SK-N-SH treated with all-trans-retinoic acid at 6 μM for 48 hours (cell line): ENCODE results near the gene SYNGR1.

Source experiments
- ATAC-seq: fragments of 200-7000 bp; cut with Tn5 transposase; 3 replicates; pipeline ENCODE4 v1.9.1; 2020; ENCODE audit warnings: mild to moderate bottlenecking, moderate library complexity
- BACH2 ChIP-seq: fragments of 250-450 bp; sonication (Bioruptor Pico); IDR thresholded peaks from 2 replicates; pipeline ENCODE4 v1.9.0; 2021; ENCODE audit warnings: mild to moderate bottlenecking, borderline replicate concordance
- CREB5 ChIP-seq: fragments of 250-450 bp; sonication (Bioruptor Pico); IDR thresholded peaks from 2 replicates; pipeline ENCODE4 v1.5.1; 2020; ENCODE audit warnings: low read depth, mild to moderate bottlenecking, moderate library complexity
- CSDC2 ChIP-seq: fragments of 250-450 bp; sonication (Bioruptor Pico); IDR thresholded peaks from 2 replicates; pipeline ENCODE4 v1.5.0; 2020; ENCODE audit warnings: mild to moderate bottlenecking, moderate library complexity
- CSRNP3 ChIP-seq: fragments of 250-450 bp; sonication (Bioruptor Pico); IDR thresholded peaks from 2 replicates; pipeline ENCODE4 v1.5.1; 2021; ENCODE audit warnings: mild to moderate bottlenecking, moderate library complexity
- ESRRG ChIP-seq: fragments of 250-450 bp; sonication (Bioruptor Pico); IDR thresholded peaks from 2 replicates; pipeline ENCODE4 v1.6.1; 2021; ENCODE audit warnings: mild to moderate bottlenecking
- GLIS3 ChIP-seq: fragments of 250-450 bp; sonication (Bioruptor Pico); IDR thresholded peaks from 2 replicates; pipeline ENCODE4 v1.5.0; 2020; ENCODE audit warnings: mild to moderate bottlenecking, moderate library complexity
- ISL1 ChIP-seq: fragments of 250-450 bp; sonication (Bioruptor Pico); IDR thresholded peaks from 2 replicates; pipeline ENCODE4 v2.1.2; 2022; ENCODE audit warnings: mild to moderate bottlenecking, moderate library complexity
- OSR1 ChIP-seq: fragments of 250-450 bp; sonication (Bioruptor Pico); IDR thresholded peaks from 2 replicates; pipeline ENCODE4 v1.8.0; 2022; ENCODE audit warnings: moderate library complexity, mild to moderate bottlenecking, inconsistent platforms
- POU6F1 ChIP-seq: fragments of 250-450 bp; sonication (Bioruptor Pico); IDR thresholded peaks from 2 replicates; pipeline ENCODE4 v1.8.0; 2021; ENCODE audit warnings: low read depth, mild to moderate bottlenecking, moderate library complexity, borderline replicate concordance
- PPARA ChIP-seq: fragments of 250-450 bp; sonication (Bioruptor Pico); IDR thresholded peaks from 2 replicates; pipeline ENCODE4 v1.5.0; 2020; ENCODE audit warnings: mild to moderate bottlenecking, borderline replicate concordance
- RARB ChIP-seq: fragments of 250-450 bp; sonication (Bioruptor Pico); IDR thresholded peaks from 2 replicates; pipeline ENCODE4 v1.8.0; 2021; ENCODE audit warnings: mild to moderate bottlenecking, moderate library complexity
- SNAI2 ChIP-seq: fragments of 250-450 bp; sonication (Bioruptor Pico); IDR thresholded peaks from 2 replicates; pipeline ENCODE4 v1.5.0; 2020; ENCODE audit warnings: mild to moderate bottlenecking, moderate library complexity
- TCF4 ChIP-seq: fragments of 250-450 bp; sonication (Bioruptor Pico); IDR thresholded peaks from 2 replicates; pipeline ENCODE4 v1.8.0; 2021; ENCODE audit warnings: mild to moderate bottlenecking, moderate library complexity, borderline replicate concordance
- TOX ChIP-seq: fragments of 250-450 bp; sonication (Bioruptor Pico); IDR thresholded peaks from 2 replicates; pipeline ENCODE4 v1.8.0; 2021; ENCODE audit warnings: mild to moderate bottlenecking, moderate library complexity, borderline replicate concordance
- TSHZ2 ChIP-seq: fragments of 250-450 bp; sonication (Bioruptor Pico); IDR thresholded peaks from 2 replicates; pipeline ENCODE4 v1.5.0; 2020; ENCODE audit warnings: mild to moderate bottlenecking, moderate library complexity
- ZC3H10 ChIP-seq: fragments of 250-450 bp; sonication (Bioruptor Pico); IDR thresholded peaks from 2 replicates; pipeline ENCODE4 v1.5.1; 2021; ENCODE audit warnings: mild to moderate bottlenecking, moderate library complexity
- ZFP3 ChIP-seq: fragments of 250-450 bp; sonication (Bioruptor Pico); IDR thresholded peaks from 2 replicates; pipeline ENCODE4 v1.5.0; 2020; ENCODE audit warnings: mild to moderate bottlenecking, moderate library complexity
- ZFP30 ChIP-seq: fragments of 450-650 bp; formaldehyde crosslinking; IDR thresholded peaks from 2 replicates; pipeline ENCODE4 v1.5.0; 2022; ENCODE audit warnings: mild to moderate bottlenecking, moderate library complexity
- ZNF565 ChIP-seq: fragments of 450-650 bp; formaldehyde crosslinking; conservative IDR thresholded peaks from 2 replicates; pipeline ENCODE4 v1.5.0; 2020; ENCODE audit warnings: low read depth, mild to moderate bottlenecking, moderate library complexity
- ZNF70 ChIP-seq: fragments of 450-650 bp; formaldehyde crosslinking; IDR thresholded peaks from 2 replicates; pipeline ENCODE4 v1.5.0; 2020; ENCODE audit warnings: mild to moderate bottlenecking, moderate library complexity
- TF ChIP-seq, protein P1 (sequence below): fragments of 250-450 bp; sonication (Bioruptor Pico); IDR thresholded peaks from 2 replicates; pipeline ENCODE4 v1.8.0; 2020; ENCODE audit warnings: mild to moderate bottlenecking, moderate library complexity, borderline replicate concordance

SYNGR1 gene

DNA sequence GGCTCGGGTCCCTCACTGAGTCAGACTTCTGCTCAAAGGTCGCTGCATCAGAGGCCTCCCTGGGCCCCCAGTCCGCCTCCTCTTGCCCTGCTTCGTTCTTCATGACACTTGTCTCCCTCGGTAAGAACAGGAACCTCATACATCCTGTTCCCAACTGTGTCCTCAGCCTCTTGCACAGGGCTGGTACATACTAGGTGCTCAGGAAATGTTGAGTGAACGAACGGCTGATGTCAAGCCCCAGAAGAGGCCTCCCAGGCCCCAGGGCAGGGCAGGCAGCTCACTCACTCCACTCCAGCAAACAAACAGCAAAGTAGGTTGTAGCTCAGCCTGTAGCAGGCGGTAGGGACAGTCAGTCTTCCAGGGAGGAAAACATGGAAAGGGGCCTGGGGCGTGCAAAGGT, 17.2 kb downstream of the SYNGR1 start:
- no peak for ATAC-seq
- no peak for TF ChIP-seq ZNF565 (CRISPR knock-in tag)
- no peak for TF ChIP-seq POU6F1 (CRISPR knock-in tag)
- no peak for TF ChIP-seq ZFP3 (CRISPR knock-in tag)
- TF ChIP-seq, protein P1, sequence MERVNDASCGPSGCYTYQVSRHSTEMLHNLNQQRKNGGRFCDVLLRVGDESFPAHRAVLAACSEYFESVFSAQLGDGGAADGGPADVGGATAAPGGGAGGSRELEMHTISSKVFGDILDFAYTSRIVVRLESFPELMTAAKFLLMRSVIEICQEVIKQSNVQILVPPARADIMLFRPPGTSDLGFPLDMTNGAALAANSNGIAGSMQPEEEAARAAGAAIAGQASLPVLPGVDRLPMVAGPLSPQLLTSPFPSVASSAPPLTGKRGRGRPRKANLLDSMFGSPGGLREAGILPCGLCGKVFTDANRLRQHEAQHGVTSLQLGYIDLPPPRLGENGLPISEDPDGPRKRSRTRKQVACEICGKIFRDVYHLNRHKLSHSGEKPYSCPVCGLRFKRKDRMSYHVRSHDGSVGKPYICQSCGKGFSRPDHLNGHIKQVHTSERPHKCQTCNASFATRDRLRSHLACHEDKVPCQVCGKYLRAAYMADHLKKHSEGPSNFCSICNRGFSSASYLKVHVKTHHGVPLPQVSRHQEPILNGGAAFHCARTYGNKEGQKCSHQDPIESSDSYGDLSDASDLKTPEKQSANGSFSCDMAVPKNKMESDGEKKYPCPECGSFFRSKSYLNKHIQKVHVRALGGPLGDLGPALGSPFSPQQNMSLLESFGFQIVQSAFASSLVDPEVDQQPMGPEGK (CRISPR knock-in tag), result no peak
- no peak for TF ChIP-seq SNAI2 (CRISPR knock-in tag)
- no peak for TF ChIP-seq ZC3H10 (CRISPR knock-in tag)
- no peak for TF ChIP-seq CSDC2 (CRISPR knock-in tag)
- no peak for TF ChIP-seq GLIS3 (CRISPR knock-in tag)

- TF ChIP-seq ISL1 (CRISPR knock-in tag) (no peak), ZFP30 (no peak), ZC3H10 (CRISPR knock-in tag) (no peak), SNAI2 (CRISPR knock-in tag) (no peak), CREB5 (CRISPR knock-in tag) (no peak), TOX (CRISPR knock-in tag) (no peak), RARB (no peak), ZNF565 (CRISPR knock-in tag) (no peak), ZNF70 (CRISPR knock-in tag) (no peak), TSHZ2 (CRISPR knock-in tag) (no peak), ESRRG (CRISPR knock-in tag) (no peak), PPARA (CRISPR knock-in tag) (no peak), TCF4 (no peak), OSR1 (CRISPR knock-in tag) (no peak), CSRNP3 (CRISPR knock-in tag) (no peak), GLIS3 (CRISPR knock-in tag) (no peak), POU6F1 (CRISPR knock-in tag) (no peak)
Observed at GRCh38 chr22:39368461-39368911, 18.7 kb downstream of the SYNGR1 start.

DNA sequence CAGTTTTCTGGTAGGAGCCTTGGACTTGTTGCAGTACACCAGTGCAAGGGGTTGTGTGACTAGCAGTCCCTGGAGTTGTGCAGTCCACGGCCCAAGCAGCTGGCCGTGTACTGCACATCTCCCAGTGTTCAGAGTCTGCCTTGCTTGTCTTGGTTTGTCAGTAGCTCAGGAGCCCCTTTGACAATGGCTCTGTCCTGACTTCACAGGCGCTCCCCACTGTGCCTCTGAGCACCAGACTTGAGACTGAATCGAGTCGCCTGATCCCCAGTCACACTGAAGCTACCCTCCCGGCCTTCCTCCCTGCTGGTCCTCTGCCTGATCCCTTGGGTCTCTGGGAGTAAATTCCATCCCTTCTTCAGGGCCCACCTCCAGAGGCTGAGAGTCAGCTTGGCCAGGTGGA, 19.4 kb downstream of the SYNGR1 start:
- no peak for ATAC-seq
- TF ChIP-seq POU6F1 (CRISPR knock-in tag) (no peak), OSR1 (CRISPR knock-in tag) (no peak), BACH2 (CRISPR knock-in tag) (no peak), ZNF565 (CRISPR knock-in tag) (no peak), GLIS3 (CRISPR knock-in tag) (no peak), ZC3H10 (CRISPR knock-in tag) (no peak), TCF4 (no peak)

More at GRCh38 chr22:39368461-39368911, 18.7 kb downstream of the SYNGR1 start:
- no peak for ATAC-seq
